SW 1271 (cell line): ENCODE measurements around the gene PIPOX.

Experiments used
- DNase-seq, 2 experiments: peaks; one replicate each; lab custom pipeline; 2025; lab: John Stamatoyannopoulos, UW

The PIPOX gene, protein sequence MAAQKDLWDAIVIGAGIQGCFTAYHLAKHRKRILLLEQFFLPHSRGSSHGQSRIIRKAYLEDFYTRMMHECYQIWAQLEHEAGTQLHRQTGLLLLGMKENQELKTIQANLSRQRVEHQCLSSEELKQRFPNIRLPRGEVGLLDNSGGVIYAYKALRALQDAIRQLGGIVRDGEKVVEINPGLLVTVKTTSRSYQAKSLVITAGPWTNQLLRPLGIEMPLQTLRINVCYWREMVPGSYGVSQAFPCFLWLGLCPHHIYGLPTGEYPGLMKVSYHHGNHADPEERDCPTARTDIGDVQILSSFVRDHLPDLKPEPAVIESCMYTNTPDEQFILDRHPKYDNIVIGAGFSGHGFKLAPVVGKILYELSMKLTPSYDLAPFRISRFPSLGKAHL

DNA sequence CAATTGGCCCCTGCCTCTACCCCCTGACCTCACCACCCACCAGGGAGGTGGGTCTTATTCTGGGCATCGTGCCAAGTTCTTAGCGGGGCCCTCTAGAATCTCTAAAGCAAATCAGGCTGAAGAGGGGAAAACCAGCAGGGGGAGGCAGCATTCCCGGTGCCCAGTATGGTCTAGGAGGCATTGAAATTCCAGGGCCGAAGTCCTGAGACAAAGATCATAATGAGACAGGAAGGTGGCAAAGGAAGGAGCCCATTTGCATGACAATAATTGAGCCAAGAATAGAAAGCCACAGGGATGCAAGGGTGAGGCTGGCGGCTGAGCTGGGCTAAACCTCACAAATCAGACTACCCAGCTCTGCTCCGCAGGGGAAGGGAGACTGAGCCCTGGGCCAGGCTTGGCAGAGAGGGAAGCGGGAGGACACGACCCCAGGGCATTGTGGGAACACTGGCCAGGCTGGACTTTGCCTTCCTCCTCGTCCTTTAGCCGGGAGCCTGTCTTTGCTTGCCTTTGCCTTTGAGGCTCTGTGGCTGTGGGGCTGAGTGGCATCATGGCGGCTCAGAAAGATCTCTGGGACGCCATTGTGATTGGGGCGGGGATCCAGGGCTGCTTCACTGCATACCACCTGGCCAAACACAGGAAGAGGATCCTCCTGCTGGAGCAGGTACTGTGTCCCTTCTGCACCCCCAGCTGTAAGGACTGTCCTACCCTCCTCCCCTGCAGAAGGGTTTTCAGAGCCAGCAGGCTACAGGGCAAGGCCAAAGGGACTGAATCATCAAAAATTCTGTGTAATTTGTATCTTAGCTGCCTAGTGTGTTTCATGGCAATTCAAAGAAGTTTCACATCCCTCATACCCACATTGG lies at the start of gene PIPOX:
Gene PIPOX, plus strand, starts transcription at position 463 of the 860 bp plus-strand sequence. Its CDS starts 85 bp downstream, at position 548.
- no peak for DNase-seq

- DNase-seq = no peak
These were observed 49.1 kb upstream of the PIPOX start for GRCh38 chr17:28993645-28994426.

- no peak for DNase-seq
These were observed 46.3 kb upstream of the PIPOX start for GRCh38 chr17:28996554-28997096.

DNA sequence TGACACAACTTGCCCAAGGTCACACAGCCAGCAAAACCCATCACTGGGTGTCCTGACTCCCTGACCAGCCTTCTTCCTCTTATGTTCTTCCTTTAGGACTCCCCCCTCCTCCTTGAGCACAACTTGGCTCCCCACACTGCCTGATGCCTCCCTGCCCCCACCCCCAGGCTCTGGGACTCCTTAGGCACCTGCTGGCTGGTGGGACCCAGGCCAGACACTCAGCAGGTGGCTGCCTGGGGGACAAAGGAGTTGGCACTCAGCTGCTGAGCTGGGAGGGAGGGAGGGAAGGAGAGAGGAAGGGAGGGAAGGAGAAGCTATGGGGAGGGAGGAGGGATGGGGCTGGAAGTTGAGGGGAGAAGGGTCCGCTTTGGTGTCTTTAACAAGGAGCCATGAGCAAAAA lies 45.1 kb upstream of the PIPOX start:
- no peak for DNase-seq

GRCh38 chr17:28999206-28999605 lies 43.7 kb upstream of the PIPOX start:
- DNase-seq = no peak

DNA sequence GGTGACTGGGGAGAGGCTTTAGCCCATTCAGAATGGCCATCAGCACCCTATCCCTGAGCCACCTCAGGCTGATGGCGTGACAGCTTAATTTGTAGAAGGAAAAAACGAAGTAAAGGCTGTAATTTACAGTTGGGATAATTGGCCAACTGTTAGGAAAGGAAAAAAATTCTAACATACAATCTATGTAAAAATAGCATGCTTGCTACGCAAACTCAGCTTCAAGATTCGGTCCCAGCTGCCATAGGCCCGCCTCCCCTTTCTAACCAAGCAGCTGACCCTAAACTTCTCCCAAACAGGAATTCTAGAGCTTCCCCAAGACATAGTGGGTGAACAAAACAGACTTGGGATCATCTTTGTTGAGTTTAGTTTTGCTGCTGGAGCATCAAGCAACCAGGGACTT lies 42.0 kb upstream of the PIPOX start:
- no peak for DNase-seq

DNA sequence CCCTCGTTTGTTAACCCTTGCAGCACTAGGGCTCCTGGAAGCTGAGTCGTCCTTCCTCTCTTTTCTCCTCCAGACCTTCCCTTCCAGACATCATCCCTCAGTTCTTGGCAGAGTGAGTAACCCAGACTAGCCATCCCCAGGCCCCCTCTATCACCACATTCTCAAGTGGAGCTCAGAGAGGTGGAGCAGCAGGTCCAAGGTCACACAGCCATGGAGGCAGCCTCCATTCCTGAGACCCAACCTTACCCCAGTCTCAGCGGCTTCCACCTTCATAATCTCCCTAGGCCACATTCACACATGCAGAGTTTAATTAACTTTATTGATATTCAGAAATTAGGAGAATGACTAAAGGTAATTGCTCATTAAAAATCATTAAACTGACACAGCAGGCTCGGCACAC lies 40.1 kb upstream of the PIPOX start:
- no peak for DNase-seq

GRCh38 chr17:29003289-29003688 lies 39.7 kb upstream of the PIPOX start:
- DNase-seq = no peak

DNA sequence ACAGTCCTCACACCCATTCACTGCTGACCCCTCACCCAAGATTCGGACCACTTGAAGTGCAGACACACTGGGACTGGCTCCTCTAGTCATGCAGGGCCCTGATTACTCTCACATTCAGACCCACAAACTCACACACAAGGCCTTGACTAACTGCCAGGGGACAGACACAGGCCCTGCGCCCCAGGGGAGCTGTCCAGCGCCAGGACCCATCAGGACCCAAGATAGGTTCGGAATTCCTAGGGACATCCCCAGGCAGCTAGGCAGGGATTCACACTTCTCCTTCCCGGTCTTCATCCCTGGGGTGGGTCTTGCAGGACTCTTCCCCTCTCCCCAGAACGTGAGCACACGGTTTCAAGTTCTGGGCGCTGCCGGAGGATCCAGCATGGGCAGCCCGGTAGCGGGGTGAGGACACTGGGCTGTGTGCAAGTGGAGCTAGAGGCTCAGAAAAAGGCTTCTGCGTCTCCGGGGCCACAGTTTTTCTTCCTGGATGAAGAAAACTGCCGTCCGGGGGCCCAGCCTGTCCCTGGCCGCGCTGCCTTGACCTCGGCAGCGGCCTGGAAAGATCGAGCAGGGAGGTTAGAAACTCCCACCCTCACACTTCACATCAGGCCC lies 38.8 kb upstream of the PIPOX start:
- DNase-seq = no peak

- DNase-seq = no peak
These were observed 36.9 kb upstream of the PIPOX start, which contains the start of gene SEZ6 for GRCh38 chr17:29005936-29006511. Gene SEZ6 (minus strand): TSS chr17:29006033. CDS start chr17:29005869, 164 bp downstream.

DNA sequence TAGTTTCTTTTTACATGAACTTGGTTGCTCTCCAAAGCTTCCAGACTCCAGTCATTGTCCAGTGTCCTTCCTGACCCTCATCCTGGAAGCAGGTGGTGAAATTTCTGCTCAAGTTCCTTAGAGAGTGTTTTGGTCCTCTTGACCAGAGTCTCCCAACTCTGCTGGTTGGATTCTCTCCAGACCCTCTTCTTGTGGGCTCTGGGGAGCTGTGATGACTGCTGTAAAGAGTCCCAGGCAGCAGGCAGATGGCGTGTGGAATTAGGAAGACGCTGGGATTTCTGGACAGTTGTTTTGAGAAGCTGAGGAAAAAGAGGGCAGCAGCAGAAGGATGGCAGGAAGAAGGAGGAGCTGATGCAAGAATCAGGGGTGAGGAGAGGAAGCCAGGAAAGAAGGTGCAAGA lies 35.5 kb upstream of the PIPOX start:
- DNase-seq = no peak

- DNase-seq = peak; percentile 26 to 29
These were observed 35.0 kb upstream of the PIPOX start for GRCh38 chr17:29007860-29008455.

GRCh38 chr17:29008591-29008990 lies 34.4 kb upstream of the PIPOX start:
- no peak for DNase-seq

DNA sequence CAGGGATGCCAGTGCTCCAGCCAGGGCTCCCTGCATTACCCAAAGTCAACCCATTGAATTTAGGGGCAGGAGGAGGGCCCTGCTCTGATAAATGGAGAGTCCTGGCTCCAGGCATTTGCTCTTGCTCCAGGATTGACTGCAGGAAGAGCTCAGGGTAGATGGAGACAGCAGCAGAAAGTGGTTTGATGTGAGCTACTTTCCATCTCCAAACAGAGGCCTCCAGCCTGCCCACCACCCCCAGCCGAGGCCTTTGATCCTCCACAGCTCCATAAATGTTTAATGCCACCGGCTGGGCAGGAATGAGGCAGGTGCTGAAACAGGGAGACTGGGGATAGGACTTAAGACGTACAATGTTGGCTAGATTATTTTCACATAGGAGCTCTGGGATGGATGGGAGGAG lies 32.8 kb upstream of the PIPOX start:
- no peak for DNase-seq

DNA sequence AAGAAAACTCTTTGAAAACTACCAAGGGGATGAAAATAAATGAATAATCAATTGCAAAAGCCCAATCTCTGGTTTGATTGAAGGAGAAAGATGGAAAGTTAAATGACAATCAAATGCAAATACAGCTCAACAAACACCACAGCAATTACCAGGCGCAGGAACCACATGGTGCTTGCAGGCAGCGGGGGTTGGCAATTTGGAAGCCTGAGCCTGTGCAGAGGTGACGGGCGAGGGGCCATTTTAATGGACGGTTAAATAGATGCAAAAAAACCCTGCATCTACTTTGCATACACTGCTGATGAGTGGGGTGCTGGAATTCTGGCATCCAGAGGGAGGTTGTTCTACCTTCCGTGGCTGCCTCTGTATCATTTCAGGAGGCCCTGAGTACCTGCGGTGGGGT lies 32.4 kb upstream of the PIPOX start:
- DNase-seq = no peak

GRCh38 chr17:29012535-29012934 lies 30.4 kb upstream of the PIPOX start:
- DNase-seq = no peak

GRCh38 chr17:29014716-29015115 lies 28.2 kb upstream of the PIPOX start:
- DNase-seq = no peak

- no peak for DNase-seq
These were observed 26.4 kb upstream of the PIPOX start for GRCh38 chr17:29016345-29017210.

- DNase-seq = no peak
These were observed 24.0 kb upstream of the PIPOX start for GRCh38 chr17:29018788-29019474.
